IPS-NIHi11 (cell line): ENCODE results near the gene TINAGL1.
"Not testable (repeated sequence)": the region's sequence is repeated elsewhere in the genome, so short reads cannot be mapped to it uniquely, and the experiment has no call there.

Experiments used
- DNase-seq: peaks from one replicate; pipeline ENCODE4 v3.0.0; 2012; ENCODE audit warnings: mixed read lengths, low spot score

TINAGL1 gene

GRCh38 chr1:31583995-31584868 lies 7.9 kb downstream of the TINAGL1 start:
- no peak for DNase-seq

- DNase-seq: no peak
These were observed 8.8 kb downstream of the TINAGL1 start for GRCh38 chr1:31584869-31585735.

GRCh38 chr1:31585736-31586365 lies 9.5 kb downstream of the TINAGL1 start:
- no peak for DNase-seq

DNA sequence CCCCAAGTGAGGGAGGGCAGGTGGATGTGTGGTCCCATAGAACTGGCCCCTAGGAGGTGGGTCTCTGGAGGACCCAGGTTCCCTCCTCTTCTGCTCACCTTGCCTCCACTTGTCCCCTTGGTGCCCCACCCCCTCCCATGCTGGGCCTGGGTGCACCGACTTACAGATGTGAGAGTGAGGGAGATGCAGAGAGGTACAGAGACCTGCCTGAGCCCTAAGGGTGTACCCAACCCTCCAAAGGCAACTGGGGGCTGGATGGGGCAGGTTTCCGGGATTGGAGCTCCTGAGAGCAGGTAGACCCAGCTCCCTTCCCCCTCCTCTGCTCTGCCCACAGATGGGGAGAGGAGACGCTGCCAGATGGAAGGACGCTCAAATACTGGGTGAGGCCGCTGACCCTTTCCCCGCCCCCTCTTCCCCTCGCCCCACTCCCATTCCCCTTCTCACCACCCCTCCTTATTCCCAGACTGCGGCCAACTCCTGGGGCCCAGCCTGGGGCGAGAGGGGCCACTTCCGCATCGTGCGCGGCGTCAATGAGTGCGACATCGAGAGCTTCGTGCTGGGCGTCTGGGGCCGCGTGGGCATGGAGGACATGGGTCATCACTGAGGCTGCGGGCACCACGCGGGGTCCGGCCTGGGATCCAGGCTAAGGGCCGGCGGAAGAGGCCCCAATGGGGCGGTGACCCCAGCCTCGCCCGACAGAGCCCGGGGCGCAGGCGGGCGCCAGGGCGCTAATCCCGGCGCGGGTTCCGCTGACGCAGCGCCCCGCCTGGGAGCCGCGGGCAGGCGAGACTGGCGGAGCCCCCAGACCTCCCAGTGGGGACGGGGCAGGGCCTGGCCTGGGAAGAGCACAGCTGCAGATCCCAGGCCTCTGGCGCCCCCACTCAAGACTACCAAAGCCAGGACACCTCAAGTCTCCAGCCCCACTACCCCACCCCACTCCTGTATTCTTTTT lies 10.3 kb downstream of the TINAGL1 start:
- DNase-seq: no peak

DNA sequence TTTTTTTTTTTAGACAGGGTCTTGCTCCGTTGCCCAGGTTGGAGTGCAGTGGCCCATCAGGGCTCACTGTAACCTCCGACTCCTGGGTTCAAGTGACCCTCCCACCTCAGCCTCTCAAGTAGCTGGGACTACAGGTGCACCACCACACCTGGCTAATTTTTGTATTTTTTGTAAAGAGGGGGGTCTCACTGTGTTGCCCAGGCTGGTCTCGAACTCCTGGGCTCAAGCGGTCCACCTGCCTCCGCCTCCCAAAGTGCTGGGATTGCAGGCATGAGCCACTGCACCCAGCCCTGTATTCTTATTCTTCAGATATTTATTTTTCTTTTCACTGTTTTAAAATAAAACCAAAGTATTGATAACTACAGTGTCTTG lies 11.0 kb downstream of the TINAGL1 start:
- not testable (repeated sequence) for DNase-seq

- peak; percentile 91 for DNase-seq
These were observed 11.6 kb downstream of the TINAGL1 start for GRCh38 chr1:31587720-31588423.

- DNase-seq: peak; percentile 66
These were observed 12.6 kb downstream of the TINAGL1 start for GRCh38 chr1:31588751-31589515.

DNA sequence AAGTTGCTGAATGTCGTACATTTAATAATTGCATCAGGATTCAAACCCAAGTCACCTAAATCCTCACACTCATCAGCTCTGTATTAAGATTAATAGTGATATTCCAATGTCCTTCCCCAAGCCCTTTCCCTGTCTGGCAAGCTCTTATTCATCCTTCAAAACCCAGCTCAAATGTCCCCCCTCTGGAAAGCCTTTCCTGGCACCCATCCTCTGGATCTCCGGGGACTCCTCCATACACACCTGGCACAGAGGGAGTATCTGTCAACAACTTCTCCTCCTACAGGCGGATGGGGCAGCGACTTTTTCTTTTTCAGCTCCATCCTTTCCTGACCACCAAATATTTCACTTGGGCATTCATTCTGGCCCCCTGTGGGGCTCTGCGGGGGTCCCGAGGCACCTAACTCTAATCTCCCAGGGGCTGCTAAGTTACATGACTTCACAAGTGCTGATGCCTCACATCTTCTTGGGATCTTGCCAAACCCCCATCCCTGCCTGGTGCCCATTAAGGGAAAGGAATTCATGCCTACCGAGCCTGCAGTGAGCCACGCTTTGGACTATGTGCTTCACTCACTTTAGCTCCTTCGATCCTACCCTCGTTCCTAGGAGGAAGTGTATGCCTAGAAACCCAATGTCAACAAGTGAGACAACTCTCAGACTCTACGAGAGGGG lies 15.2 kb downstream of the TINAGL1 start:
- DNase-seq: no peak

GRCh38 chr1:31592132-31592531 lies 15.8 kb downstream of the TINAGL1 start:
- DNase-seq: no peak

DNA sequence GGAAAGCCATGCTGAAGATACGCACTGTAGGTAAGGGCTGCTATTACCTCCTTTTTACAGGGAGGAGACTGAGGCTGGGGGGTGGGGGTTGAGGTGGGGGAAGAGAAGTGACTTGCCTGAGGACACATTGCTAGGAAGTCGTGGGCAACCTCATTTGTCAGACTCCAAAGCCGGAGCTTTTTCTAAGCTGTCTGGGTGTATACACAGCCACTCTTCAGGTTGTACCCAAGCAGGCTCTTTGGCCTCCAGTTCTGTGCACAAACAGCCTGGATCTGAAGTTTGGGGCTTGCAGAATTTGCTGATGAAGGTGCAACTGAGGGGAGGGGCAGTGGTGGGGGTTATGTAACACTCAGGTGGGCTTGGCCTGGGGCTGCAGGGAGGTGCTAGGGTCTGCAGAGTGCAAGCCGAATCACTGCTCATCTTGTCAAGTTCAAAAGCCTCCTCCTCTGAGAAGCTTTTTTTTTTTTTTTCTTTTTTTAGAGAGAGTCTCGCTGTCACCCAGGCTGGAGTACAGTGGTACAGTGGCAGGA lies 16.9 kb downstream of the TINAGL1 start:
- no peak for DNase-seq

DNA sequence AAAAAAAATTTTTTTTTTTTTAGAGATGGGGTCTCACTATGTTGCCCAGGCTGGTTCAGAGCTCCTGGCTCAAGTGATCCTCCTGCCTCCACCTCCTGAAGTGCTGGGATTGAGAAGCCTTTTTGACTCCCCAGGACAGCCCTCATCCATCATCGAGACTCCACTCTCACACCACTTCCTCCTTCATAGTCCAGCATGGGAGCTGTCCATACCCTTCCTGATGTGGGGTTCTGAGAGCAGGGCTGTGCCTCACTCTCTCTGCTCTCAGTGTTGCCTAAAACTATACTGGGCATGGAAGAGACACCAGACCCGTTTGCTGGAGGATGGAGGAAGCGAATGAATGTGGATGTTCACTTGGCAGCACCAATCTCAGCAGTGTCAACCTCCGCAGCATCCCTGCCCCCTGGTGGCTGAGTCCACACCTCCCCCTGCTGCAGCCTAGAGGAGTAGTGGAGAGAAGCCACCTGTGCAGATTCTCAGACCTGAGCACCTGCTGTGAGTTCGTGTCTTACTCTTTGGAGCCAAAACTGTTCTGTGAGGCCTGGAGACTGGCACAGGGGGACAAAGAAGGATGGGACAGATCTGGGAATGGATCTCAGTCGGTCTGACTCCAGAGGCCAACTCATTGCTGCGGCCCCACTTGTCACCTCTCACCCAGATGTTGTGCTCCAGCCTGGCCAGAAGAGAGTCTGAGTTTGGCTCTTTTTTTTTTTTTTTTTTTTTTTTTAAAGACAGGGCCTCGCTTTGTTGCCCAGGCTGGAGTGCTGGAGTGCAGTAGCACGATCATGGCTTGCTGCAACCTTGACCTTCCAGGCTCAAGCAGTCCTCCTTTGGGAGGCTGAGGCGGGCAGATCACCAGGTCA lies 17.7 kb downstream of the TINAGL1 start:
- DNase-seq: peak; percentile 85

- no peak for DNase-seq
These were observed 19.8 kb downstream of the TINAGL1 start for GRCh38 chr1:31595836-31596736.

DNA sequence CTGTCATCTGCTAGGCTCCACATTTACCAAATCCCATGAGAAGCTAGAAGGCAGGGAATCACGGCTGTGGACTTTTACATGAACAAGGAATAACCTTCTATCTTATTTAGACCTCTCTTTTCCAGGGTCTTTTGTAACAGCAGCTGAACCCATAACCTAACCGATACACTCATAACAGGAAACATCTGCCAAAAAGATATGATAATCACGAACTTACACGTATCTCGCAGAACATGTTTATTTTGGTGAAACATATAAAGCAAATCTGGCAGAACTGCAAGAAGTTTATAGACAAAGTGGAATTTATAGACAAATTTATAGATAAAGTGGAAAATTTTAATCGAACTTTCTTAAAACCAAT lies 20.4 kb downstream of the TINAGL1 start:
- no peak for DNase-seq

- no peak for DNase-seq
These were observed 22.7 kb downstream of the TINAGL1 start for GRCh38 chr1:31598980-31599379.

GRCh38 chr1:31600641-31601040 lies 24.3 kb downstream of the TINAGL1 start:
- DNase-seq: no peak

- no peak for DNase-seq
These were observed 25.8 kb downstream of the TINAGL1 start for GRCh38 chr1:31602081-31602480.

GRCh38 chr1:31605908-31606427 lies 29.7 kb downstream of the TINAGL1 start:
- no peak for DNase-seq
